Measurements from ENCODE around the gene OR4F17.
"Not testable (repeated sequence)": the region's sequence is repeated elsewhere in the genome, so short reads cannot be mapped to it uniquely, and the experiment has no call there.

OR4F17 gene

GRCh38 chr19:106804-107203, at the start of gene OR4F17:
Gene OR4F17 (plus strand): TSS chr19:107104. CDS start chr19:110679, 3,575 bp downstream.
- in situ Hi-C loops (cut with HindIII; ENCODE audit: low sequenced_read_pairs), result not testable (repeated sequence)

- in situ Hi-C loops (cut with HindIII; ENCODE audit: low sequenced_read_pairs), result not testable (repeated sequence)
Observed at GRCh38 chr19:70793-71192, 36.1 kb upstream of the OR4F17 start.

DNA sequence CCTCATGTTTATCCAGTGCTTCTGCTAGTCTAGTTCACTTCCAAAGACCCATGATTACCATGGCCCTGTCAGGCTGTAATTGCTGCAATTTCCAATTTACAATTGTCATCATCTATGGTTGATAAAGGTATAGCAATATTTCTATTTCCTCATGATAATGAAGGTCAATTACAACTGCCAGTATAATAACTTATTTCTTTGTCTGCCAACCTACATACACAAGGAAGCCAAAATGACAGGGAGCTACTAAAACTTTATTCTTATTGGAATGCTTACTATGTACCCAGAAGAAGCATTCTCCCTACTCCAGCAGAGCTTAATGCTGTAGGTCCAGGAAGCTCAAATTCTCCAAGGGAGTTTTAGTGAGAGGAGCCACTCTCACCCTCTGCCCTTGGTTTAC, 24.0 kb upstream of the OR4F17 start:
- in situ Hi-C loops (cut with HindIII; ENCODE audit: low sequenced_read_pairs), result not testable (repeated sequence)

DNA sequence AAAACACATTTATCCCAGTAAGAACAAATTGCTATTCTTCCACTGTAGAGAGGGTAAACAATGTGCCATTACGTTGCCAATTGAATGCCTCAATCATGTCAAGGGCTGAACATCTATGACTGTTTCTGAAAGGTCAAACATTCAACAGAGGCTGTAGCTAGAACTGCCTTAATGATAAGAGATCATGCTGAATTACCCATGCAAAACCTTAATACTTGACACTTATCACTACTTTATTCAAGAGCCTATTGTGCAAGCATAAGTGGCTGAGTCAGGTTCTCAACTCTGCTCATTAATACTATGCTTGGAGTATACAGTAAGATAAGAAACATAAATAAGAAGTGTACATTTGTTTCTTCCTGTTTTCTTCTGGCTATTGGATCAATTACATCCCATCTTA, 23.3 kb upstream of the OR4F17 start:
- in situ Hi-C loops (cut with HindIII; ENCODE audit: low sequenced_read_pairs), result not testable (repeated sequence)

GRCh38 chr19:90678-91077, 16.2 kb upstream of the OR4F17 start:
- in situ Hi-C loops (cut with HindIII; ENCODE audit: low sequenced_read_pairs), result not testable (repeated sequence)

- in situ Hi-C loops (cut with HindIII; ENCODE audit: low sequenced_read_pairs), result not testable (repeated sequence)
Observed at GRCh38 chr19:94794-95193, 12.1 kb upstream of the OR4F17 start.

DNA sequence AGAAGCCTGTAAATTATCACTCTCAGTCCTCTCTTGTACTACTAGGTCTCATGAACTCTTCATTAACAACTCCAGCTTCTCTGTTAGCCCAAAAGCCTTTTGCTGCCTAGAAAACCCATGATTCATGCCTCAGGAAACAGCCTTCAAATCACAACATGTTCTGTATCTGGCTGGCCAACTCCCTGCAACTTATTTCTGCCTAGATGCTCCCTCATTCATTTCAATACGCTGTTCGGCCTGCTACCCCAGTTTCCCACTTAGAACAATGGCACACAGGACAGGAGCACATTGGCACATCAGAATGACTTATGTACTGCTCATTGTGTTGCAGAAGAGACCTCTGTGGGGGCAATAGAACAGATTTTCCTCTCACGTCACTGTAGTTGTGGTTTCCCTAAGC, 9.3 kb upstream of the OR4F17 start:
- in situ Hi-C loops (cut with HindIII; ENCODE audit: low sequenced_read_pairs), result not testable (repeated sequence)

DNA sequence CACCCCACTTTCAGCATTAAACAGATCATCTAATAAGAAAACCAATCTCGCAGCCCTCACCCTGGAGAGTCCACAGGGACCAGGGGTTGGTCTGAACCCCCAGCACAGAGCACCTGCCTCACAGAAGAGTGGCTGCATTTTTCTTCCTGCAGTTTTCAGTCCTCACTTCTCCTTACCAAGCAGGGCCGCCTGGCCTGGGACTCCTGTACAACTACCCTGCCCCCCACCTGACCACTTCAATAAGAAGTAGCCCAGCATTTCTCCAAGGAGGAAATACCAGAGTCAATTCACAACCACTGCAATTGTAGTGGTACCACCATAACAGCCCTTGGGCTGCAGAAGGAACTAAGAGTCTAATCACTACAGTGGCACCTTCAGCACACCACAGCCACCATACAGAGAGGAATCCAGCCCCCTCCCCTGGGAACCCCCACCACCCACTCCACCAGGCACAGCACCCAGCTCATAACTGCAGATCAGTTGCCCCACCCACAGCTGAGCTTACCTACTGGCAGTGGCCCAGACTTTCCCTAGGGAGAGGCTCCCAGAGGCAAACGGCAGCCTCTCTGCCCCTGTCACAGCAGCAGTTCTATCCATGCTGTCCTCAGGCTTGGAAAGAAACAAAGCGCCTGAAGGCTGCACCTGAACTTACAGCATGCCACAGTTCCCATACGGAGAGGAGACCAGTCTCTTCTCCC, 13.7 kb downstream of the OR4F17 start:
- in situ Hi-C loops (cut with HindIII; ENCODE audit: low sequenced_read_pairs), result not testable (repeated sequence)

Data from DLD1 (cell line).